Measurements from ENCODE around the gene YEATS4. TPM values are rescaled to one million over a fixed set of nuclear protein-coding genes. Genes with fewer than 3 reads are reported as not detected.

Gene YEATS4
- total RNA-seq, 4 donors from 2014 or later = 12.5 to 34.6 (median 25.8) TPM

DNA sequence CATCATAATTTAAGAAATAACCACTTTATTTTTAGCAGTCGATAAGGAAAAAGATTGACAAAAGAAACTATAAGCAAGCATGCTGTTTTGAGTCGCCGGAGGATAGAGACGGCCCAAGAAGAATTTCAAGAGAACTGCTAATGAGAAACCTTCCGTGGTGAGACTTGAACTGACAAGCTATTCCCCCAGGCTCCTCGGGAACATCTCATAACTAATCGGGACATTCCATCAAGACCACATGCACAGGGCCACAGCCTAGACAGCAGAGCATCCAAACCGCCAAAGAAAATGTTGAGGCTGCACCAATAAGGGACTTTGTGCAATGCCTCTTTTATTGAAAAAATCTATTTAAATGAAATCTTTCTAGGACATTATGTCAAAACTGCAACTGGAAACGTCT, 51.0 kb downstream of the YEATS4 start:
- Histone ChIP-seq H3K4me1 (peaks cover 0 to 1% of the 10 kb centered on the region in 2 donors), H3K36me3 (no peaks in the 10 kb centered on the region), H3K4me3 (no peak overlapping the region), H3K9me3 (no peaks in the 10 kb centered on the region), H3K27me3 (no peaks in the 10 kb centered on the region), H3K27ac (no peak overlapping the region)
- intact Hi-C loops (cut with DNase I; ENCODE audit: low total_unique reads) (no loop called here), in situ Hi-C loops (cut with MboI; ENCODE audit: low sequenced_read_pairs in 4 of 4) (no loop called here)
- ATAC-seq = no peak
- TF ChIP-seq, protein P1, sequence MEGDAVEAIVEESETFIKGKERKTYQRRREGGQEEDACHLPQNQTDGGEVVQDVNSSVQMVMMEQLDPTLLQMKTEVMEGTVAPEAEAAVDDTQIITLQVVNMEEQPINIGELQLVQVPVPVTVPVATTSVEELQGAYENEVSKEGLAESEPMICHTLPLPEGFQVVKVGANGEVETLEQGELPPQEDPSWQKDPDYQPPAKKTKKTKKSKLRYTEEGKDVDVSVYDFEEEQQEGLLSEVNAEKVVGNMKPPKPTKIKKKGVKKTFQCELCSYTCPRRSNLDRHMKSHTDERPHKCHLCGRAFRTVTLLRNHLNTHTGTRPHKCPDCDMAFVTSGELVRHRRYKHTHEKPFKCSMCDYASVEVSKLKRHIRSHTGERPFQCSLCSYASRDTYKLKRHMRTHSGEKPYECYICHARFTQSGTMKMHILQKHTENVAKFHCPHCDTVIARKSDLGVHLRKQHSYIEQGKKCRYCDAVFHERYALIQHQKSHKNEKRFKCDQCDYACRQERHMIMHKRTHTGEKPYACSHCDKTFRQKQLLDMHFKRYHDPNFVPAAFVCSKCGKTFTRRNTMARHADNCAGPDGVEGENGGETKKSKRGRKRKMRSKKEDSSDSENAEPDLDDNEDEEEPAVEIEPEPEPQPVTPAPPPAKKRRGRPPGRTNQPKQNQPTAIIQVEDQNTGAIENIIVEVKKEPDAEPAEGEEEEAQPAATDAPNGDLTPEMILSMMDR (IDR thresholded peaks at IDR 0.05 in 4 of 5, conservative IDR thresholded peaks at IDR 0.05 in 1 of 5) = no peak
- TF ChIP-seq POLR2A (IDR thresholded peaks at IDR 0.05) = no peak
- DNase-seq = no peak

DNA sequence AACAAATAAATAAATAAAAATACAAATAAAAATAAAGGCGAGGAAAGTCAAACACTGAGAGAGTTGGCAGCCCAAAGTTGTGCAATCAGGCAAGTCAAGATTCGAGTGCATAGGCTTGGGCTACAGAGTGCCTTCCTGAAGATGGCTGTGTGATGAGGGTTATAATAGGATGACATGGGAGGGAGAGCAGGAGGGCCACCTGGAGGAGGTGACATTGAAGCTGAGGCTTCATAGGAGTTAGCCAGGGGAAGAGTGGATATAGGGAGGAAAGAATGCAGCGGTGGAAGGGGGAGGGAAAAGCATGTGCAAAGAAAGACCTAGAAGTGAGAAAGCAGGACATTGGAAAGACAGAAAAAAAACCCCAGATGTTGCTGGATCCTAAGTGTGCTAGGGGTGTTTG, 53.1 kb downstream of the YEATS4 start:
- DNase-seq = no peak
- Histone ChIP-seq H3K4me3 (no peak overlapping the region), H3K27me3 (no peaks in the 10 kb centered on the region), H3K4me1 (peaks cover 6 to 7% of the 10 kb centered on the region in 2 donors), H3K9me3 (no peaks in the 10 kb centered on the region), H3K27ac (no peak overlapping the region), H3K36me3 (no peaks in the 10 kb centered on the region)
- ATAC-seq = no peak
- in situ Hi-C loops (cut with MboI; ENCODE audit: low sequenced_read_pairs in 4 of 4) = no loop called here
- TF ChIP-seq POLR2A (IDR thresholded peaks at IDR 0.05) = no peak
- TF ChIP-seq, protein P1 (IDR thresholded peaks at IDR 0.05 in 4 of 5, conservative IDR thresholded peaks at IDR 0.05 in 1 of 5) = no peak
- intact Hi-C loops (cut with DNase I; ENCODE audit: low total_unique reads) = no loop called here

DNA sequence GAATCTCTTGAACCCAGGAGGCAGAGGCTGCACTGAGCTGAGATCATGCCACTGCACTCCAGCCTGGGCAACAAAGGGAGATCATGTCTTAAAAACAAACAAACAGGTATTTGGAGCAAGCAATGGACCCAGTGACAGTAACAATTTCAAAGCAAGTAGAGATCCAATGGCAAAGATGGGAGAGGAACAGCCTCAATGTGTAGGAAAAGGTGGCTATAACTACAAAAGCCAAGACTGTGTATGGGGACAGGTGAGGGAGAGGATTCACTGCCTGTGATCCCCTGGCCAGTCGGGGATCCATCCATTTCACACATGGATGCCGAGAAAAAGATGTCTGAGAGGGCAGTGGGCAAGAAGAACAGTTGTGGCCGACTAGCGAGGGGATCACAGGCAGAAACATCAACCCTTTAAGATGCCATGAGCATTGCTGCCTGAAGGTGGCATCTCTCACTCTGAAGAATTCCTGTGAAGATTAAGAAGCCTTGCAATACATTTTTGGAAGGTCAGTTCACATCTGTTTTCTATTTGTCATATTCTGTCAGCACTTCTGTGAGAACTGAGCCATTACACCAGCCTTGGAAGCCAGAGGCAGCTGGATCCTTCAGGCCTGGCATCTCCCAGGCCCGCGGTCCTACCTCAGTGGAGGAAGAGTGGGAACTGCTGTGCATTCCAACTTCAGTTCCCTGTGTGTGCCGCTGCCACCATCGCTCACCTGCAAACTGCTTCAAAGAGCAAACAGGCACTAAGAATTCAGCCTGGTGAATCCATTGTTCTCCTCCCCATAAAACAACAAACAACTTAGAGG, 56.1 kb downstream of the YEATS4 start:
- Histone ChIP-seq H3K9me3 (no peaks in the 10 kb centered on the region), H3K27ac (no peak overlapping the region), H3K4me3 (no peak overlapping the region), H3K4me1 (peaks cover 6 to 7% of the 10 kb centered on the region in 2 donors), H3K36me3 (no peaks in the 10 kb centered on the region), H3K27me3 (no peaks in the 10 kb centered on the region)
- peak; percentile 12 to 41 for DNase-seq
- in situ Hi-C loops (cut with MboI; ENCODE audit: low sequenced_read_pairs in 4 of 4) (loop anchor here in 1 of 4 donors (5.0 kb wide), 1 partner anchor 157 kb away; no protein-coding TSS in a partner anchor), intact Hi-C loops (cut with DNase I; ENCODE audit: low total_unique reads) (loop anchor here (1.0 to 5.0 kb wide), 2 partner anchors 156 to 172 kb away; partner anchors contain the start of gene CCT2)
- peak; percentile 93 to 94 for ATAC-seq
- TF ChIP-seq POLR2A (IDR thresholded peaks at IDR 0.05) = no peak
- TF ChIP-seq, protein P1 (IDR thresholded peaks at IDR 0.05 in 4 of 5, conservative IDR thresholded peaks at IDR 0.05 in 1 of 5) = peak; percentile 48 to 69 (median 67)

DNA sequence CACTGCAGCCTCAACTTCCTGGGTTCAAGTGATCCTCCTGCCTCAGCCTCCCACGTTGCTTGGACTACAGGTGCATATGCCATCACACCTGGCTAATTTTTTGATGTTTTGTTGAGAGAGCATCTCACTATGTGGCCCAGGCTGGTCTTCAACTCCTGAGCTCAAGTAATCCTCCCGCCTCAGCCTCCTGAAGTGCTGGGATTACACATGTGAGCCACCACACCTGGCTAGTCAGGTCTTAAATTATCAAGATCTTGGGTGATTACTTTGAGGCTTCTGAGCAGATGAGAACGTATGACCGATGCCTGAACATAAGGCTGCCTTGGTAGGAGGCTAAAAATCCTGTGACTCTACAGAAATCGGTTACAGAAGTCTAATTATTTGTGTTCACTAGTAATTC, 57.7 kb downstream of the YEATS4 start:
- Histone ChIP-seq H3K27me3 (no peaks in the 10 kb centered on the region), H3K4me3 (no peak overlapping the region), H3K36me3 (no peaks in the 10 kb centered on the region), H3K4me1 (peaks cover 6 to 7% of the 10 kb centered on the region in 2 donors), H3K9me3 (no peaks in the 10 kb centered on the region), H3K27ac (no peak overlapping the region)
- in situ Hi-C loops (cut with MboI; ENCODE audit: low sequenced_read_pairs in 4 of 4) = loop anchor here in 1 of 4 donors (5.0 kb wide), 1 partner anchor 155 kb away; no protein-coding TSS in a partner anchor
- TF ChIP-seq, protein P1 (IDR thresholded peaks at IDR 0.05 in 4 of 5, conservative IDR thresholded peaks at IDR 0.05 in 1 of 5) = no peak
- TF ChIP-seq POLR2A (IDR thresholded peaks at IDR 0.05) = no peak
- ATAC-seq (no peak), DNase-seq (no peak)
- intact Hi-C loops (cut with DNase I; ENCODE audit: low total_unique reads) = loop anchor here (5.0 kb wide), 1 partner anchor 170 kb away; the partner anchor contains the start of gene CCT2
